K562 (cell line): ENCODE data around the gene FBXW11. TPM values are rescaled to one million over a fixed set of nuclear protein-coding genes. Genes with fewer than 3 reads are reported as not detected.

Experiments
- FOXA1 ChIP-seq: fragments of 450-650 bp; IDR thresholded peaks from 2 replicates; pipeline ENCODE4 v1.6.1; 2016; ENCODE audit warnings: mild to moderate bottlenecking, borderline replicate concordance
- RBM25 ChIP-seq: fragments of 200-400 bp; formaldehyde crosslinking; IDR thresholded peaks from 2 replicates; pipeline ENCODE4 v1.6.1; 2018; ENCODE audit warnings: low read length, low read depth, moderate library complexity; ENCODE audit not compliant: severe bottlenecking
- RBM39 ChIP-seq: fragments of 200-400 bp; formaldehyde crosslinking; optimal IDR thresholded peaks from 2 replicates; pipeline ENCODE3; 2018; ENCODE audit warnings: low read depth, low read length
- RCOR1 ChIP-seq, 2 experiments: IDR thresholded peaks; 2 replicates each; pipeline ENCODE4 v1.6.1; 2012; ENCODE audit warnings: low read depth in 2 of 2, low read length in 2 of 2, borderline replicate concordance in 1 of 2, improper control_type of control experiment in 1 of 2
- ZNF175 ChIP-seq: fragments of 200-800 bp; sonication (Bioruptor generic); IDR thresholded peaks from 2 replicates; pipeline ENCODE4 v1.6.1; 2016; ENCODE audit warnings: low read depth, mild to moderate bottlenecking, missing genetic modification characterization, missing compliant biosample characterization
- ZNF79 ChIP-seq: fragments of 250-450 bp; sonication (Bioruptor Pico); IDR thresholded peaks from 2 replicates; pipeline ENCODE4 v1.4.0; 2020; ENCODE audit warnings: low read depth, mild to moderate bottlenecking, moderate library complexity
- polyA plus RNA-seq, 8 experiments: library from polyadenylated mRNA; depleted of rRNA in 4 of 8; stranded (reverse) in 5 of 8; unstranded in 3 of 8; fragments of >200 nt; fragmentation: Nextera tagmentation in 2 of 8; fragmentation: Illumina TruSeq in 1 of 8; extraction: Ambion mirVana in 2 of 8; extraction: Trizol in 1 of 8; gene quantifications; 2 replicates each; pipeline versions ENCODE4 v1.2.1 to v1.2.3, GENCODE V29; 2011 to 2014; ENCODE audit warnings: inconsistent platforms in 1 of 8, missing spikeins in 1 of 8
- total RNA-seq, 7 experiments: library from RNA; depleted of rRNA in 6 of 7; stranded (reverse); fragments of >200 nt in 6 of 7; fragmentation: Illumina TruSeq in 2 of 7; extraction: Trizol in 2 of 7; gene quantifications; 2 replicates each; pipeline versions ENCODE4 v1.2.1 to v1.2.3, GENCODE V29; 2011 to 2021; ENCODE audit warnings: low replicate concordance in 1 of 7
- TF ChIP-seq, protein P1 (sequence below): fragments of 450-650 bp; IDR thresholded peaks from 2 replicates; pipeline ENCODE4 v1.6.1; 2017; ENCODE audit warnings: mild to moderate bottlenecking, moderate library complexity
- TF ChIP-seq, protein P2 (sequence below): sonication (generic); formaldehyde crosslinking; IDR thresholded peaks from 2 replicates; pipeline ENCODE4 v1.8.0; 2022; ENCODE audit warnings: mild to moderate bottlenecking, missing genetic modification reagents
- TF ChIP-seq, protein P3 (sequence below): fragments of 450-650 bp; IDR thresholded peaks from 2 replicates; pipeline ENCODE4 v1.6.1; 2016; ENCODE audit warnings: low read depth
- TF ChIP-seq, protein P4 (sequence below): fragments of 200-800 bp; sonication (Bioruptor generic); IDR thresholded peaks from 2 replicates; pipeline ENCODE4 v1.6.1; 2017; ENCODE audit warnings: missing genetic modification characterization, missing compliant biosample characterization

Gene FBXW11
- total and polyA plus RNA-seq, 9 of the 15 experiments (the other 6 are each of a cell fraction or from before 2014, with no cell fraction given): 3.0 to 28.6 (median 23.6) TPM

DNA sequence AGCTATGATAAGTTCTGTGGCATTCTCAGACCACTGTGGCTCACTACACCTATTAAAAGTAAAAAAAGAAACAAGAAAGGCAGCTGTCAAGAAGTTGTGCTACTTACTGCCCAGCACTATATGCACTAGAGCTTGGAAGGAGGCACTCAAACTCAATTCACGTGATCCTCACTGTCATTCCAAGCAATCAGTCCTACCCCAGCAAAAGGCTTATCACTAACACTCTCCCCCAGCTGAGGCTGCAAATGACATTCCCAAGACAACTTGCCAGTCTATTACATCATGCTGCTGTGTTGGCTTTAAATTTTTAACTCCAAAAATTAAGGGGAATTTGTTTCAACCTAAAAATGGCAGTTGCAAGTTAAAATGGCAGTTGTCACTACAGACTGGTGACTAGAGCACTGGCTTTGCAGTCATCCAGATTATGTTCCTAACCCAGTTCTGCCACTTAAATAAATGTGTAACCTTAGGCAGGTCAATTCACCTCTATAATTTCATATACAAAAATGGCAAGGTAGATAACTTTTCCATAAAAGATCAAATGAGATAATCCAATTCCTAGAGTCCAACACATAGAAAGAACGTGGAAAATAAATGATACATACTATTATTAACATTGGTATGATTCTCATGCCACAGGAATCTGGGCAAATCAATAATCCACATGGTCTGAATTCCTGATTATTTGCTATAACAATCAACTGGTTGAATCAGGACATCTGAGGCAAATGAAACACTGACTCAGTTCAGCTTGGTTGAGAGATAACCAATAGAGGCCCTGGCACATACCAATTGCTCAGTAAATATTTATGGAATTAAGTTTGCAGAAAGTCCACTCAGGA is 52.4 kb downstream of the FBXW11 start (continued):
- TF ChIP-seq, protein P1, sequence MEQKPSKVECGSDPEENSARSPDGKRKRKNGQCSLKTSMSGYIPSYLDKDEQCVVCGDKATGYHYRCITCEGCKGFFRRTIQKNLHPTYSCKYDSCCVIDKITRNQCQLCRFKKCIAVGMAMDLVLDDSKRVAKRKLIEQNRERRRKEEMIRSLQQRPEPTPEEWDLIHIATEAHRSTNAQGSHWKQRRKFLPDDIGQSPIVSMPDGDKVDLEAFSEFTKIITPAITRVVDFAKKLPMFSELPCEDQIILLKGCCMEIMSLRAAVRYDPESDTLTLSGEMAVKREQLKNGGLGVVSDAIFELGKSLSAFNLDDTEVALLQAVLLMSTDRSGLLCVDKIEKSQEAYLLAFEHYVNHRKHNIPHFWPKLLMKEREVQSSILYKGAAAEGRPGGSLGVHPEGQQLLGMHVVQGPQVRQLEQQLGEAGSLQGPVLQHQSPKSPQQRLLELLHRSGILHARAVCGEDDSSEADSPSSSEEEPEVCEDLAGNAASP: no peak
- TF ChIP-seq, protein P2, sequence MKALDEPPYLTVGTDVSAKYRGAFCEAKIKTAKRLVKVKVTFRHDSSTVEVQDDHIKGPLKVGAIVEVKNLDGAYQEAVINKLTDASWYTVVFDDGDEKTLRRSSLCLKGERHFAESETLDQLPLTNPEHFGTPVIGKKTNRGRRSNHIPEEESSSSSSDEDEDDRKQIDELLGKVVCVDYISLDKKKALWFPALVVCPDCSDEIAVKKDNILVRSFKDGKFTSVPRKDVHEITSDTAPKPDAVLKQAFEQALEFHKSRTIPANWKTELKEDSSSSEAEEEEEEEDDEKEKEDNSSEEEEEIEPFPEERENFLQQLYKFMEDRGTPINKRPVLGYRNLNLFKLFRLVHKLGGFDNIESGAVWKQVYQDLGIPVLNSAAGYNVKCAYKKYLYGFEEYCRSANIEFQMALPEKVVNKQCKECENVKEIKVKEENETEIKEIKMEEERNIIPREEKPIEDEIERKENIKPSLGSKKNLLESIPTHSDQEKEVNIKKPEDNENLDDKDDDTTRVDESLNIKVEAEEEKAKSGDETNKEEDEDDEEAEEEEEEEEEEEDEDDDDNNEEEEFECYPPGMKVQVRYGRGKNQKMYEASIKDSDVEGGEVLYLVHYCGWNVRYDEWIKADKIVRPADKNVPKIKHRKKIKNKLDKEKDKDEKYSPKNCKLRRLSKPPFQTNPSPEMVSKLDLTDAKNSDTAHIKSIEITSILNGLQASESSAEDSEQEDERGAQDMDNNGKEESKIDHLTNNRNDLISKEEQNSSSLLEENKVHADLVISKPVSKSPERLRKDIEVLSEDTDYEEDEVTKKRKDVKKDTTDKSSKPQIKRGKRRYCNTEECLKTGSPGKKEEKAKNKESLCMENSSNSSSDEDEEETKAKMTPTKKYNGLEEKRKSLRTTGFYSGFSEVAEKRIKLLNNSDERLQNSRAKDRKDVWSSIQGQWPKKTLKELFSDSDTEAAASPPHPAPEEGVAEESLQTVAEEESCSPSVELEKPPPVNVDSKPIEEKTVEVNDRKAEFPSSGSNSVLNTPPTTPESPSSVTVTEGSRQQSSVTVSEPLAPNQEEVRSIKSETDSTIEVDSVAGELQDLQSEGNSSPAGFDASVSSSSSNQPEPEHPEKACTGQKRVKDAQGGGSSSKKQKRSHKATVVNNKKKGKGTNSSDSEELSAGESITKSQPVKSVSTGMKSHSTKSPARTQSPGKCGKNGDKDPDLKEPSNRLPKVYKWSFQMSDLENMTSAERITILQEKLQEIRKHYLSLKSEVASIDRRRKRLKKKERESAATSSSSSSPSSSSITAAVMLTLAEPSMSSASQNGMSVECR (CRISPR knock-in tag): no peak
- TF ChIP-seq ZNF175 (CRISPR knock-in tag): peak; percentile 89; the same call in 1 of the 2 replicates
- TF ChIP-seq, protein P3, sequence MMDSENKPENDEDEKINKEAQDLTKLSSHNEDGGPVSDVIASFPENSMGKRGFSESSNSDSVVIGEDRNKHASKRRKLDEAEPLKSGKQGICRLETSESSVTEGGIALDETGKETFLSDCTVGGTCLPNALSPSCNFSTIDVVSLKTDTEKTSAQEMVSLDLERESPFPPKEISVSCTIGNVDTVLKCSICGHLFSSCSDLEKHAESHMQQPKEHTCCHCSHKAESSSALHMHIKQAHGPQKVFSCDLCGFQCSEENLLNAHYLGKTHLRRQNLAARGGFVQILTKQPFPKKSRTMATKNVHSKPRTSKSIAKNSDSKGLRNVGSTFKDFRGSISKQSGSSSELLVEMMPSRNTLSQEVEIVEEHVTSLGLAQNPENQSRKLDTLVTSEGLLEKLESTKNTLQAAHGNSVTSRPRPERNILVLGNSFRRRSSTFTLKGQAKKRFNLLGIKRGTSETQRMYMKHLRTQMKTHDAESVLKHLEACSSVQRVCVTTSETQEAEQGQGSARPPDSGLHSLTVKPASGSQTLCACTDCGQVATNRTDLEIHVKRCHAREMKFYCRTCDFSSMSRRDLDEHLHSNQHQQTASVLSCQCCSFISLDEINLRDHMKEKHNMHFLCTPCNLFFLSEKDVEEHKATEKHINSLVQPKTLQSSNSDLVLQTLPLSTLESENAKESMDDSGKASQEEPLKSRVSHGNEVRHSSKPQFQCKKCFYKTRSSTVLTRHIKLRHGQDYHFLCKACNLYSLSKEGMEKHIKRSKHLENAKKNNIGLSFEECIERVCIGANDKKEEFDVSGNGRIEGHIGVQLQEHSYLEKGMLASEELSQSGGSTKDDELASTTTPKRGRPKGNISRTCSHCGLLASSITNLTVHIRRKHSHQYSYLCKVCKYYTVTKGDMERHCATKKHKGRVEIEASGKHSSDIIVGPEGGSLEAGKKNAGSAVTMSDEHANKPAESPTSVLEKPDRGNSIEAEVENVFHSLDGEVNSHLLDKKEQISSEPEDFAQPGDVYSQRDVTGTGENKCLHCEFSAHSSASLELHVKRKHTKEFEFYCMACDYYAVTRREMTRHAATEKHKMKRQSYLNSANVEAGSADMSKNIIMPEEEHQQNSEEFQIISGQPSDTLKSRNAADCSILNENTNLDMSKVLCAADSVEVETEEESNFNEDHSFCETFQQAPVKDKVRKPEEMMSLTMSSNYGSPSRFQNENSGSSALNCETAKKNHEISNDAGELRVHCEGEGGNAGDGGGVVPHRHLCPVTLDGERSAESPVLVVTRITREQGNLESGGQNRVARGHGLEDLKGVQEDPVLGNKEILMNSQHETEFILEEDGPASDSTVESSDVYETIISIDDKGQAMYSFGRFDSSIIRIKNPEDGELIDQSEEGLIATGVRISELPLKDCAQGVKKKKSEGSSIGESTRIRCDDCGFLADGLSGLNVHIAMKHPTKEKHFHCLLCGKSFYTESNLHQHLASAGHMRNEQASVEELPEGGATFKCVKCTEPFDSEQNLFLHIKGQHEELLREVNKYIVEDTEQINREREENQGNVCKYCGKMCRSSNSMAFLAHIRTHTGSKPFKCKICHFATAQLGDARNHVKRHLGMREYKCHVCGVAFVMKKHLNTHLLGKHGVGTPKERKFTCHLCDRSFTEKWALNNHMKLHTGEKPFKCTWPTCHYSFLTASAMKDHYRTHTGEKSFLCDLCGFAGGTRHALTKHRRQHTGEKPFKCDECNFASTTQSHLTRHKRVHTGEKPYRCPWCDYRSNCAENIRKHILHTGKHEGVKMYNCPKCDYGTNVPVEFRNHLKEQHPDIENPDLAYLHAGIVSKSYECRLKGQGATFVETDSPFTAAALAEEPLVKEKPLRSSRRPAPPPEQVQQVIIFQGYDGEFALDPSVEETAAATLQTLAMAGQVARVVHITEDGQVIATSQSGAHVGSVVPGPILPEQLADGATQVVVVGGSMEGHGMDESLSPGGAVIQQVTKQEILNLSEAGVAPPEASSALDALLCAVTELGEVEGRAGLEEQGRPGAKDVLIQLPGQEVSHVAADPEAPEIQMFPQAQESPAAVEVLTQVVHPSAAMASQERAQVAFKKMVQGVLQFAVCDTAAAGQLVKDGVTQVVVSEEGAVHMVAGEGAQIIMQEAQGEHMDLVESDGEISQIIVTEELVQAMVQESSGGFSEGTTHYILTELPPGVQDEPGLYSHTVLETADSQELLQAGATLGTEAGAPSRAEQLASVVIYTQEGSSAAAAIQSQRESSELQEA: no peak
- TF ChIP-seq, protein P4, sequence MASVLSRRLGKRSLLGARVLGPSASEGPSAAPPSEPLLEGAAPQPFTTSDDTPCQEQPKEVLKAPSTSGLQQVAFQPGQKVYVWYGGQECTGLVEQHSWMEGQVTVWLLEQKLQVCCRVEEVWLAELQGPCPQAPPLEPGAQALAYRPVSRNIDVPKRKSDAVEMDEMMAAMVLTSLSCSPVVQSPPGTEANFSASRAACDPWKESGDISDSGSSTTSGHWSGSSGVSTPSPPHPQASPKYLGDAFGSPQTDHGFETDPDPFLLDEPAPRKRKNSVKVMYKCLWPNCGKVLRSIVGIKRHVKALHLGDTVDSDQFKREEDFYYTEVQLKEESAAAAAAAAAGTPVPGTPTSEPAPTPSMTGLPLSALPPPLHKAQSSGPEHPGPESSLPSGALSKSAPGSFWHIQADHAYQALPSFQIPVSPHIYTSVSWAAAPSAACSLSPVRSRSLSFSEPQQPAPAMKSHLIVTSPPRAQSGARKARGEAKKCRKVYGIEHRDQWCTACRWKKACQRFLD (CRISPR knock-in tag): peak; percentile 93
- TF ChIP-seq ZNF79 (CRISPR knock-in tag): peak; percentile 58; the same call in 1 of the 2 replicates
- TF ChIP-seq RCOR1 (IDR thresholded peaks at IDR 0.05; ENCODE audit: borderline replicate concordance in 1 of 2, low read depth in 2 of 2, low read length in 2 of 2): peak in 1 of 2 experiments; percentile 88; a peak in 2 of 4 replicates
- TF ChIP-seq RBM25: no peak
- no peak for TF ChIP-seq FOXA1
- no peak for TF ChIP-seq RBM39
